HG03135 (cell line): Measurements from ENCODE around the gene LGALS7B.
"Not testable (repeated sequence)": the region's sequence is repeated elsewhere in the genome, so short reads cannot be mapped to it uniquely, and the experiment has no call there.

Experiments
- ATAC-seq: cut with Tn5 transposase; IDR thresholded peaks from one replicate; pipeline ENCODE4 v1.9.1; 2021; ENCODE audit warnings: mild to moderate bottlenecking, moderate library complexity; ENCODE audit not compliant: unreplicated experiment

The LGALS7B gene

DNA sequence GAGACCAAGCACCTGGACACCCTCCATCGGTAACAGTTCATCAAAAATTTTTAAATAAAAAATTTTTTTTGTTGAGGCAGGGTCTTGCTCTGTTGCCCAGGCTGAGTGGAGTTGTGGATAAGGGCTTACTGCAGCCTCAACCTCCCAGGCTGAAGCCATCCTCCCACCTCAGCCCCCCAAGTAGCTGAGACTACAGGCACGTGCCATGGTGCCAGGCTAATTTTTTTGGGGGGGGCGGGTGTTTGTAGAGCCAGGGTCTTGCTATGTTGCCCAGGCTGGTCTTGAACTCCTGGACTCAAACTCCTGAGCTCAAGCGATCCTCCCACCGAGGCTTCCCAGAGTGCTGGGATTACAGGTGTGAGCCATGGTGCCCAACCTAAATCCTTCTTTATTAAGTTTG is 4.7 kb downstream of the LGALS7B start:
- ATAC-seq: no peak

DNA sequence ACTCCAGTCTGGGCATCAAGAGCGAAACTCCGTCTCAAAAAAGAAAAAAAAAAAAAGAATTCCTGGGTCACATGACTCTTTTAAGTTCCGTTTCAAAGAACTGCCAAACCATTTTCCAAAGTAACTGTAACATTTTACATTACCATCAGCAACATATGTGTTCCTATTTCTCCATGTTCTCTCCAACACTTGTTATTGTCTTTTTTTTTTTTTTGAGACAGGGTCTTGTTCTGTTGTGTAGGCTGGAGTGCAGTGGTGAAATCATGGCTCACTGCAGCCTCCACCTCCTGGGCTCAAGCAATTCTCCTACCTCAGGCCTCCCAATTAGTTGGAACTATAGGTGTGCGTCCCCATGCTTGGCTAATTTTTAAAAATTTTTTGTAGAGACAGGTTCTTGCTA is 6.5 kb downstream of the LGALS7B start:
- no peak for ATAC-seq

DNA sequence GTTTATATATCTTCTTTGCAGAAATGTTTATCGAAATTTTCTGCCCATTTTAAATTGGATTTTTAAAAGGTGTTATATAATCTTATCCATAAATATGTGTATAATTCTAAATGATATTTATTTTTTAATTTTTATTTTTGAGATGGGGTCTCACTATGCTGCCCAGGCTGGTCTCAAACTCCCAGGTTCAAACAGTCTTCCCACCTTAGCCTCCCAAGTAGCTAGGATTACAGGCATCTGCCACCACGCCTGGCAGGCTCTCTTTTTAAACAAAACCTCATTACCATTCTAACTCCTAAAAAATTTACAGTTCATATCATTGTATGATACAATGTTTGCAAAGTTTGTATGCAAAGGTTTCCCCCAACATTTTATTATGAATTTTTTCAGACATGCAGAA is 7.2 kb downstream of the LGALS7B start:
- no peak for ATAC-seq

DNA sequence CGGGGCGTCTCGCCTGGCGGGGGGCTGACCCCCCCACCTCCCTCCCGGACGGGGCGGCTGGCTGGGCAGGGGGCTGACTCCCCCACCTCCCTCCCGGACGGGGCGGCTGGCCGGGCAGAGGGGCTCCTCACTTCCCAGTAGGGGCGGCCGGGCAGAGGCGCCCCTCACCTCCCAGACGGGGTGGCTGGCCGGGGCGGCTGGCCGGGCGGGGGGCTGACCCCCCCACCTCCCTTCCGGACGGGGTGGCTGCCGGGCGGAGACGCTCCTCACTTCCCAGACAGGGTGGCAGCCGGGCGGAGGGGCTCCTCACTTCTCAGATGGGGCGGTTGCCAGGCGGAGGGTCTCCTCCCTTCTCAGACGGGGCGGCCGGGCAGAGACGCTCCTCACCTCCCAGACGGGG is 8.8 kb downstream of the LGALS7B start:
- ATAC-seq: not testable (repeated sequence)

DNA sequence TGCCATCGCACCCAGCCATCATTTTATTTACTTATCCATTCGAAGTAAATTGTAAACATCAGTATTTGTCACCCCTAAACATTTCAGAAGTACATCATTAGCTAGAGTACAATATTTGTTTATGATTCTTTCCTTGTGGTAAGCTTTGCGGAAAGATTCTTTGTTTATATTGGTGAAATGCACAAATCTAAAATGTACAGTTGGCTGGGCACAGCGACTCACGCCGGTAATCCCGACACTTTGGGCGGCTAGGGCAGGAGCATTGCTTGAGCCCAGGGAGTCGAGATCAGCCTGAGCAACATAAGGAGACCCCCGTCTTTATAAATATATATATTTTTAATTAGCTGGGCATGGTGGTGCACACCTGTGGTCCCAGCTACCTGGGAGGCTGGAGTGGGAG is 10.1 kb downstream of the LGALS7B start:
- ATAC-seq: no peak

DNA sequence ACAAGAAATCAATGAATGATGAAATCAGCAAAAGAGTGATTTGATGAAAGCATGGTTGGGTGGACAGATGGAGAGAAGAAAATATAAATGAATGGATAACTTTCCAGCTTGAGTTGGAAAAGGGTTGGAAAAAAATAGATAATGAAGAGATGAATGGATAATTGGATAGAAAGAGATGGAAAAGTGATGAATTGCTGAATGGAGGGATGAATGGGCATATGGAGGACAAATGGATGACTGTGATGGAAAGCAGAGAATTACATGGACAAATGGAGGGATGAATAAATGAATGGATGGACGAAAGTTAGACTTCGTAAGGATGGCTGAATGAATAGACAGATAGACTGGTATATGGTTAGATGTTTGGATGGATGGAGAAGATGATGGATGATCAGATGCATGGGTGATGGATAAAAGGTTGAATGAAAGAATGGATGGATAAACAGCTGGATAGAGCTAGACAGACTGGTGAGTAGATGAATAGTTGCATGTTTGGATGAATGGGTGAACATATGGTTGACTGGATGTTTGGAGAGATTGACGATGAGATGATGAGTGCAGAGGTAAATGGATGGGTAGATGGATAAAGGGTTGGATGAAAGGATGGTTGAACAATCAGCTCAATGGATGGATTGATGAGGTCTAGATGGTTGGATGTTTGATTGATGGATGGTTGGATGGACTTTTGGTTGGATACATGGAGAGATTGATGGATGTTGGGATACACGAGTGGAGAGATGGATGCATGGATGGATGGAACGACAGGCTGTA is 11.8 kb downstream of the LGALS7B start:
- no peak for ATAC-seq

DNA sequence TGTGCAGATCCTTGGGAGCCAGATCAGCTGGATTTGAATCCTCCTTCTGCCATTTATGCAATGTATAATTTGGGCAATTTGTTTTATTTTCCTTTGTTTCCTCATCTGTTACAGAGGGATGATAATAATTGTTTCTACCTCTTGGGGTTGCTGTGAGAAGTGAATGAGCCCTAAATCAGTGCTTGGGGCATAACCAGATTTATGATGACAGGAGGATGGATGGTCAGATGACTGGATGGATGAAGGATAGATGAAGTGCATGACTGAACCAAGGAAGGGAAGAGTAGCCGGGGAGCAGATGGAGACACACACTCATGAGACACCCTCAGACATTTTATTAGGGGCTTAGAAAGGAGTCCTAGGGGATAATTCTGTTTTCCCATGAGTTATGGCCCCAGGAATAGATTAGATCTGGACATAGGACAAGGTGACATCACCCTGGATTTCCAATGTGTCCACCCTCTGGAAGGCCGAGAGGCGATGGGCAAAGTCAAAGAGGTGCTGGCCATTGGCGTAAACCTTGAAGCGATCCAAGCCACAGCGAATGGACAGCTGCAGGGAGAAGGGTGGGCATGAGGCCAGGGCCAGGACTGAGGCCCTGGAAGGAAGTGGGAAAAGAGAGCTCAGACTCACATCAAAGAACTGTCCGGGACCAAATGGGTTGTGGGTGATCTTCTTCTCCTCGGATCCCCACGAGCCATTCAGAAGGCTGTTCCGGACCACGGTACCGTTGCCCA is 12.5 kb downstream of the LGALS7B start:
- no peak for ATAC-seq

DNA sequence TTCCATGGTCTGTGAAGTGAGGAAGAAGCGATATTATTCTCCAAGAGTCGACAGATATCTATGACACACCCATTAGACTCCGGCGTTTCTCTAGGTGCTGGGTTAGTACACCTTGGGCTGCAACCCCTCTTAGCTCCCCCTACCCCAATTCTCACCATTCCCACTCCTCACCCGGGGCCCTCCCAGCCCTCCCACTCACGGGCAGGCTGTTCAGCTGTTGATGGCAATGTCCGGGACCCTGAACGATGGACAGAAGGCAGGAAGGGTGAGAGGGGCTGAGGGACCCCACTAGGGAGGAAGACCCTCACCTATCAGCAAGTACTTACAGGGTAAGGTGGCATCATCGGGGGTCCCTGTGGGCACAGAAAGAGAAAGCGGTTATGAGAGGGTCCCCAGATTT is 14.5 kb downstream of the LGALS7B start:
- no peak for ATAC-seq

DNA sequence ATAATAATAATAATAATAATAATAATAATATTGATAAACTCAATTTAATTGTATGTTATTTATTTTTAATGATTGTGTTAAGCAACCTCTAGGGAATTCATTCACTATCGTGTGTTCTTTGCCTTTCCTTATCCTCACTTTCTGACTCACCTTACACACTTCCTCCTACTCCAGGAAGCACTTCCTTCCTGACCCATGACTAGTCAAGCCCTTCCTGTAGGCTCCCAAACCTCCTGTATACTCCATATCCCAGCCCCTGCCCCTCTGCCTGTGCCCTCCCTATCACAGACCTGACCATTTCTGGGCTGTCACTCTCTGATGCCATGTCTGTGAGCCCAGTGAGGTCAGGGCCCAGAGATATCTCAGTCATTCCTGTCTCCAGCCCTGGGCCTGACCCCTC is 16.2 kb downstream of the LGALS7B start:
- ATAC-seq: no peak

DNA sequence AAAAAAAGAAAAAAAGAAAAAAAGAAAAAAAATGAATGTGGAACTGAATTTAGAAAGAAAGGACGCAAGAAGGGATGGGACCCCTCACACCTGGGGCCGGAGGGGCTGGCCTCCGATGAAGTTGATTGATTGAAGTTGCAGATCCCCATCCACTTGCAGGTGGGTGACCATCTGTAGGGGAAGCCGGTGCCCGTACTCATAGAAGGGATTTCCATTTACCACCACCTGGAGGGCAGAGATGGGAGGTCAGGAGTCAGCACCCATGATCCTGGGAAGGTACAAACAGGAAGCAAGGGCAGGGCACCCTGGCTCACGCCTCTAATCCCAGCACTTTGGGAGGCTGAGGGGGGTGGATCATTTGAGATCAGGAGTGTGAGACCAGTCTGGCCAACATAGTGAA is 17.4 kb downstream of the LGALS7B start:
- no peak for ATAC-seq

DNA sequence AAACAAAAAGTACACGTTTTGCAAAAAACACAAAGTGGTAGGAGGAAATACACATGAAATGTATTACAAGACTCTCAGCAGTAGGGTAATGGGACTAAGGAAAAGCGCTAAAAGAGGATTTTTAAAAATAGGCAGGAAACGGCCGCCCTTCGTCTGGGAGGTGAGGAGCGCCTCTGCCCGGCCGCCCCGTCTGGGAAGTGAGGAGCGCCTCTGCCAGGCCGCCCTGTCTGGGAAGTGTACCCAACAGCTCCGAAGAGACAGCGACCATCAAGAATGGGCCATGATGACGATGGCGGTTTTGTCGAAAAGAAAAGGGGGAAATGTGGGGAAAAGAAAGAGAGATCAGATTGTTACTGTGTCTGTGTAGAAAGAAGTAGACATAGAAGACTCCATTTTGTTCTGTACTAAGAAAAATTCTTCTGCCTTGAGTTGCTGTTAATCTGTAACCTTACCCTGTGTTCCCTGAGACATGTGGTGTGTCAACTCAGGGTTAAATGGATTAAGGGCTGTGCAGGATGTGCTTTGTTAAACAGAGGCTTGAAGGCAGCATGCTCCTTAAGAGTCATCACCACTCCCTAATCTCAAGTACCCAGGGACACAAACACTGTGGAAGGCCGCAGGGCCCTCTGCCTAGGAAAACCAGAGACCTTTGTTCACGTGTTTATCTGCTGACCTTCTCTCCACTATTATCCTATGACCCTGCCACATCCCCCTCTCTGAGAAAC is 18.5 kb downstream of the LGALS7B start:
- ATAC-seq: not testable (repeated sequence)

DNA sequence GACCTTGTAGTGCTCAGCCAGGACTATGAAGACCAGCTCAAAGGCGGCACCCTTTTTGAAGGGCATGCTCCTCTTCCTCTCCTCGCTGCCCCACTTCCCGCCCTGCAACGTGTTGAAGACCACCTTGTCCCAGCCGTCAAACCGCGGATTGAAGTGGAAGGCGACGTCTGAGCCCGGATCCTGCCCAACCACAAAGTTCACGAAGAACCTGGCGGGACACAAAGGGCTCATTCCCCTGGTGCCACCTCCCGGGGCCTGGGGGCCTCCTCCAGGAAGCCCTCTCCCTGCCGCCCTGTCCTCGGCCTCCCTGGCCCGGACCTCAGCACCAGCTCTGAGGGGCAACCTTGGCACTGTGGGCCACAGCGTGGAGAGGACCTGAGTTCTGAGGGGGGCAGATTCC is 19.7 kb downstream of the LGALS7B start:
- ATAC-seq: no peak

DNA sequence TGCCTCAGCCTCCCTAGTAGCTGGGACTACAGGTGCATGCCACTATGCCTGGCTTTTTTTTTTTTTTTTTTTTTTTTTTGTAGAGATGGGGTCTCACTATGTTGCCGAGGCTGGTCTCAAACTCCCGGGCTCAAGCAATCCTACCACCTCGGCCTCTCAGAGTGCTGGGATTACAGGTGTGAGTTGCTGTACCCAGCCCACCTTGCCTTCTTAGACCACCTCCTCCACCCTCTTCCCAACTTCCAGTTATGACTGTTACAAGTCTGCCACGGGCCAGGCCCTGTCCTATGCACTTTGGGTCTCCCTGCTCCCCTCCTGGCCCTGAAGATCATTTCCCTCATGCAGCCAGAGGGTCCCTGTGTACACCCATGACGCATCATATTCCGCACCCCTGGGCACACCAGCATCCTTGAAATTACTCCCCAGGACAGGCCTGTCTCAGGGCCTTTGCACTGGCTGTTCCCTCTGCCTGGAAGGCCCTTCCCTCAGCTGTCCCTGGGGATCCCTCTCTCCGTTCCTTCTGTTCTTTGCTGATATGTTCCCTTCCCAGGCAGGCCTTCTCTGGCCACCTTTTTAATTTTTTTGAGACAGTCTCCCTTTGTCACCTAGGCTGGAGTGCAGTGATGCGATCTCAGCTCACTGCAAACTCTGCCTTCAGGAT is 20.7 kb downstream of the LGALS7B start:
- no peak for ATAC-seq

DNA sequence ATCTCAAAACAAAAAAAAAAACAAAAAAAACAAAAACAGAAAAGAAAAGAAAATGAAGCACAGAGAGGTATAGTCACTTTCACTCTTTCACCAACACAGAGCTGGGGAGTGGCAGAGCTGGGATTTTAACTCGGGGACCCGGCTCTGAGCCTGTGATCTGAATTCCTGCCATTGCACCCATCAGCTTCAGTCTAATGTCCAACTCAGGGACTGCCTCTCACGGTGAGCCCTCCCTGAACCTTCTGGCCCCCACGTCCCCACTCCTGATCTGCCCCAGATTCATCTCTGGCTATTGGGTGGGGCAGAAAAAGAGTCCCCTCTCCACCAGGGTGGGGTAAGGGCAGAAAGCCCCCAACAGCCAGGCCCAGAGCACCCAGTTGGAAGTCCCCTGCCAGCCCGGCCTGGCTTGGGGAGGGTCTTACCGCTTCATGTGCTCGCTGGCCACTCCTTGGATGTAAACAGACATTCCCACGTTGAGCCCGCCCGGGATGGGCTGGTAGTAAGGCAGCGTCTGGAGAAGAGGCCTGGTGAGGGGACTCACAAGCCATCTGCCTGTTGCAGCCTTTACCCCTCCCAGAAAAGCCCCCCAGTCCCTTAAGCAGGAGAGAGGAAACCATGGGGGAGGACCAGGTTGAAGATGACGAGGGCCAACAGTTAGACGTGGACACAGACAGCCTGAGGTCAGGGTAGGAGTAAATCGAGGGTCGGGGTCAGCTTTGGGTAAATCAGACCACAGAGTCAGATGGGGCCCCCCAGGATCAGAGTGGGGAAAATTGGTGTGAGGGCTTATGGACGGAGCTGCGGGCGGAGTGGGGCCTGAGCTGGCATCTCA is 23.2 kb downstream of the LGALS7B start:
- no peak for ATAC-seq

DNA sequence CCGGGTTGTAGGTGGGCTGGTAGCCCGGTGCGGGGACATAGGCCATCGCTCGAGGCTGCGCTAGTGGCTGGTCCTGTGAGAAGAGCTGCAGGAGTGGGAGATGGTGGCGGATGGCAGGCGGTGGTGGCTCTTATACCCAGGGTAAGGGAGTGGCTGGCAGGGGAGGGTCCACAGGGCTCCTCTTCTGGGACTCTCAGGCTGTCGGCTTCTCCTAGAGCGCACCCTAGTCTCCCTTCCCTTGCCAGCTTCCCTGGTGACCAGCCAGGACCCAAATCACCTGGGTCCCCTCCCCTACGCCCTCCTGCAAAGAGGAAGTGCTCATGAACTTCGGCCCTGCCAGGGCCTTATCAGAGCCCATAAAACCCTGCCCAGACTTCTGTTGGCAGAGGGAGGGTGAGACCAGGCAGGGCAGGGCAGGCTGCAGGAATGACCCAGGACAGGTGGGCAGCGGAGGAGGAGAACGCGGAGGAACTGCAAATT is 23.9 kb downstream of the LGALS7B start, which contains the start of gene LGALS4:
Gene LGALS4 (minus strand): TSS at position 105 of the 480 bp plus-strand sequence. CDS start 59 bp downstream, at position 46.
- no peak for ATAC-seq

DNA sequence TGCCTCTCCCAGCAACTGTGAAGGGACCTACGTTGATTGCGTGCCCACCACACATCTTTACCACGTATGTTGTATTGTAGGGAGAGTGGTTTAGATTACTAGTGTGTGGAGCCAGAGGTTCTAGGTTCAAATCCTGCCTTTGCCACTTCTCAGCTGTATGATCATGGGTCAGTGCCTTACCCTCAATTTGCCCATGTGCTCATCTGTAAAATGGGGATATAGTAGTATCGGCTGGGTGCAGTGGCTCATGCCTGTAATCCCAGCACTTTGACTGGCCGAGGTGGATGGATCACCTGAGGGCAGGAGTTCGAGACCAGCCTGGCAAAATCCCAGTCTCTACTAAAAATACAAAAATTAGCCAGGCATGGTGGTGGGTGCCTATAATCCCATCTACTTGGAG is 24.3 kb downstream of the LGALS7B start:
- no peak for ATAC-seq

DNA sequence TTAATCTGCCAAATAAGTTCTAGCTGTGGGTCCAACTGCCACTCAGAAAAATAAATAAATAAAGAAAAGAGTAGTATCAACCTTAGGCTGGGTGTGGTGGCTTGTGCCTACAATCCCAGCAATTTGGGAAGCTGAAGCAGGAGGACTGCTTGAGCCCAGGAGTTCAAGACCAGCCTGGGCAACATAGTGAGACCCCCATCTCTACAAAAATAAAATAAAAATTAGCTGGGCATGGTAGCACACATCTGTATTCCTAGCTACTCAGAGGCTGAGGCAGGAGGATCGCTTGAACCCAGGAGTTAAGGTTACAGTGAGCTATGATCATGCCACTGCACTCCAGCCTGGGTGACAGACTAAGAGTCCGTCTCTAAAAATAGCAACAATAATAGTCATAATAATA is 24.9 kb downstream of the LGALS7B start:
- not testable (repeated sequence) for ATAC-seq

DNA sequence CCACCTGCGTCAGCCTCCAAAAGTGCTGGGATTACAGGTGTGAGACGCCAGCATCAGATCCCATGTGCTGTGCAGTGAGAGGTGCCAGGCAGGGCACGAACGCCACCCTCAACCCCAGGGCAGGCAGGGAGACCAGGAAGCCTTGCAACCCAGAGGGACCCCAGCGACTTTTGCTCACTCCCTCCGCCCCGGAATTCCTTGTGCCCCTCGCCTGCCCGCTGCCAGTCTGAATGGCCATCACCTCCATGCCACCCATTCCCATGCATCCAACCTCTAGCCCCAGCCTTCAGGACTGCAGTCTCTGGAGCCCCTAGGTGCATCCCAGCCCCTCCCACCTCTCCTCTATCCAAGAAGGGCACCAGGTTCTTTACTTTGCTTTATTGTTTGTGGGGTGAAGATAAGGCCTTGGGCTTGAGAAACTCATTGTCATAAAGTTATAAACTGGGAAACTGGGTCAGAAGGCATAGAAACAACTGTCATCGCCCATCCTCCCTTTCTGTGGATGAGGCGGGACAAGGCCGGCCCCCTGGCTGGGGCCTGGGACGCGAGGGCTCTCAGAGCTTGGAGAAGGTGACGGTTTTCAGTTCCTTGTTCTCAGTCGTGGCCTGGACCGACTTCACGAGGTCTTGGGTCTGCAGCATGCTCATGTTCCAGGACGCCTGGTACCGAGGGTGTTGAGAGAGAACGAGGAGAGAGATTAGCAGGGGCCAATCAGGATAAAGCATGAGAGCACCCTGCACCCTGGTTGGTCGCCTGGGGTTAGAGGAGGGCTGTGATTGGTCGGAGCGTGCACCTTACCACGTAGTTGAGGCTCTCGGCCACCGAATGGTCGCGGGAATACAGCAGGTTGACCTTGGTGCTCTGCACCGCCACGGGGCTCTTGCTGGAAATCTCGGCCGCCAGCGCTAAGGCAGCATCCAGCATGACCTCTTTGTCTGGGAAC is 26.3 kb downstream of the LGALS7B start:
- ATAC-seq: no peak

DNA sequence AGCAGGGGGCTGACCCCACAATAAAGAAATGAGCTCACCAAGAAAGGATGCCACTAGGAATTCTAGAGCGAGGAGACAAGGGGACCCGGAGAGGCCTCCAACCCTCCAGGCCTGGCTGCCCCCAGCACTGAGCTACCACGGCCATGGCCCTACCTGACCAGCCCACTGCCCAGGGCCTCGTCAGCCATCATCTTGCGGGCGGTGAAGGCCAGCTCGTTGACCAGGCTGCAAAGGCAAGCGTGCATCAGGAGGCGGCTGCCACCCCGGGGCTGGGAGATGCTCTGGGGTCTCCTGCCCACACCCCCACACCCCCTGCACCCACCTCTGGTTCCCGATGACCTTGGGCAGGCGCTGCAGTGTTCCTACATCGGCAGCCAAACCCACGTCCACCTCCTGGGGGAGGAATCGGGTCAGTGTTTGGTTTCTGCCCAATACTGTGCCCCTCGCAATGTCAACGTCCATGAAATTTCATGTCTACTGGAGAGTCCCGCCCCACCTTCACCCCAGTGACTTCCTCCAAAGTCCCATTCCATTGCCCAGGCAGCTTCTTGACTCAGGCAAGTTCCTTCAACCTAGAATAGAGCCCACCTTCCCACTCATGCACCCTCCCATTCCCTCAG is 27.2 kb downstream of the LGALS7B start:
- no peak for ATAC-seq
